ENCODE measurements around the gene ZFAND3. TPM values are rescaled to one million over a fixed set of nuclear protein-coding genes. Genes with fewer than 3 reads are reported as not detected.

Gene ZFAND3
- total RNA-seq, 4 donors from 2014 or later: 37.3 to 70.1 (median 55.2) TPM

- H3K4me1 ChIP-seq: no peaks in the 10 kb centered on the region
- WGBS: 97% methylated on average over 22 of the region's 22 CpGs
- H3K4me3 ChIP-seq: no peak overlapping the region
- no peaks in the 10 kb centered on the region for H3K9me3 ChIP-seq
- TF ChIP-seq POLR2A (IDR thresholded peaks at IDR 0.05; ENCODE audit: low read depth) (no peak), EP300 (IDR thresholded peaks at IDR 0.05) (no peak), CTCF (IDR thresholded peaks at IDR 0.05) (no peak), POLR2AphosphoS5 (IDR thresholded peaks at IDR 0.05) (no peak)
- no peak for DNase-seq (ENCODE audit: extremely low spot score)
- intact Hi-C loops (cut with DNase I): no loop called here
- peaks cover 0 to 24% (median 0%) of the 10 kb centered on the region in 4 donors for H3K36me3 ChIP-seq
- H3K27ac ChIP-seq (replicated peaks in 1 of 4): no peak overlapping the region
- no peaks in the 10 kb centered on the region for H3K27me3 ChIP-seq
These were observed 355.4 kb downstream of the ZFAND3 start for GRCh38 chr6:38174806-38175495.

GRCh38 chr6:38175786-38176185 lies 356.3 kb downstream of the ZFAND3 start:
- intact Hi-C loops (cut with DNase I): no loop called here
- peaks cover 0 to 24% (median 0%) of the 10 kb centered on the region in 4 donors for H3K36me3 ChIP-seq
- H3K9me3 ChIP-seq: no peaks in the 10 kb centered on the region
- 92% methylated on average over 10 of the region's 11 CpGs for WGBS
- no peak for DNase-seq (ENCODE audit: extremely low spot score)
- TF ChIP-seq POLR2AphosphoS5 (IDR thresholded peaks at IDR 0.05) (no peak), EP300 (IDR thresholded peaks at IDR 0.05) (no peak), CTCF (IDR thresholded peaks at IDR 0.05) (no peak), POLR2A (IDR thresholded peaks at IDR 0.05; ENCODE audit: low read depth) (no peak)
- no peaks in the 10 kb centered on the region for H3K27me3 ChIP-seq
- H3K4me1 ChIP-seq: no peaks in the 10 kb centered on the region
- no peak overlapping the region for H3K27ac ChIP-seq (replicated peaks in 1 of 4)
- H3K4me3 ChIP-seq: no peak overlapping the region

- H3K27me3 ChIP-seq: no peaks in the 10 kb centered on the region
- TF ChIP-seq CTCF (IDR thresholded peaks at IDR 0.05) (no peak), POLR2A (IDR thresholded peaks at IDR 0.05; ENCODE audit: low read depth) (no peak), EP300 (IDR thresholded peaks at IDR 0.05) (no peak), POLR2AphosphoS5 (IDR thresholded peaks at IDR 0.05) (no peak)
- no peak overlapping the region for H3K4me3 ChIP-seq
- intact Hi-C loops (cut with DNase I): no loop called here
- H3K9me3 ChIP-seq: no peaks in the 10 kb centered on the region
- peaks cover 0 to 24% (median 0%) of the 10 kb centered on the region in 4 donors for H3K36me3 ChIP-seq
- no peaks in the 10 kb centered on the region for H3K4me1 ChIP-seq
- no peak for DNase-seq (ENCODE audit: extremely low spot score)
- H3K27ac ChIP-seq (replicated peaks in 1 of 4): no peak overlapping the region
- 84% methylated on average over 32 of the region's 32 CpGs for WGBS
These were observed 357.5 kb downstream of the ZFAND3 start for GRCh38 chr6:38176797-38177751.

- H3K27me3 ChIP-seq: no peaks in the 10 kb centered on the region
- peaks cover 0 to 22% (median 0%) of the 10 kb centered on the region in 4 donors for H3K36me3 ChIP-seq
- 97% methylated on average over 11 of the region's 14 CpGs for WGBS
- no peaks in the 10 kb centered on the region for H3K9me3 ChIP-seq
- TF ChIP-seq EP300 (IDR thresholded peaks at IDR 0.05) (no peak), CTCF (IDR thresholded peaks at IDR 0.05) (no peak), POLR2A (IDR thresholded peaks at IDR 0.05; ENCODE audit: low read depth) (no peak), POLR2AphosphoS5 (IDR thresholded peaks at IDR 0.05) (no peak)
- no peak for DNase-seq (ENCODE audit: extremely low spot score)
- no peak overlapping the region for H3K4me3 ChIP-seq
- no peak overlapping the region for H3K27ac ChIP-seq (replicated peaks in 1 of 4)
- intact Hi-C loops (cut with DNase I): no loop called here
- H3K4me1 ChIP-seq: no peaks in the 10 kb centered on the region
These were observed 358.5 kb downstream of the ZFAND3 start for GRCh38 chr6:38177882-38178583.
